SH-SY5Y (cell line): Measurements from ENCODE around the gene PNPLA3.

ENCODE experiments used
- GATA2 ChIP-seq: IDR thresholded peaks from 2 replicates; pipeline ENCODE4 v1.6.1; 2011; ENCODE audit warnings: mild to moderate bottlenecking, low read depth, low read length
- GATA3 ChIP-seq: IDR thresholded peaks from 2 replicates; pipeline ENCODE4 v1.6.1; 2011; ENCODE audit warnings: low read depth, mild to moderate bottlenecking, low read length, moderate library complexity

DNA sequence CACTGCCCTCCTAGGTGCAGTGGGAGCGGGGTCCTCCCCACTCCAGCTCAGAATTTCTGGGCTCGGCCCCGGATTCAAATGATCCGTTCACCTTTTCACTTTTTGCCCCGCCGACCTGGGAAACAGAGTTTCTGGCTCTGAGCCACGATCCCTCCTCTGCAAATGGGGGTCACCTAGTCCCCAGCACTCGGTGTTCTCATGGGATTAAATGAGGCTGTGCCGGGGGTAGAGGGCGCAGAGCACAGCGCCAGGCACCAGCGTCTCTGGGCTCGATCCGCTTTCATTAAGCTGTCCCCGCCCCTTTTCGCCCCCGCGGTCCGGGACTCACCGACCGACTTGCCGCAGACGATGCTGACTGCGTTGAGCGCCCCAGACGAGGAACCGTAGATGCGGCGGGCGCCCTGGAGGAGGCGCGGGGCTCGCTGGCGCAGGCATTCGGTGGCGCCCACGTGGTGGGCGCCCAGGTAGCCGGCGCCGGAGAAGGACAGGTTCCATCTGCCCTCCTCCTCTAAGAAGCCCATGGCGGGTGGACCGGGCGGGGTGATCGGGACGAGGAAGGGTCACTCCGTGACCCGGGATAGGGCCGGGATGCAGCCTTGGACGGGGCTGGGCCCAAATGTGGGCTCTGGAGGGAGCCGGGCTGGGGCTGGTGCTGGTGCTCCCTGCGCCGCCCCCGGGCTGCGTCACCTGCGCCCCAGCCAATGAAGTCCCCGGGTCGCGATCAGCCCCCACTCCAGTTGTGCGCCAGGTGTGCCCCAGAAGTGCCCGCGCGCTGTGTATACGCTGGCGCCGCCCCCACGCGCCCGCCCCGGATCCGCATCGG lies 32.0 kb upstream of the PNPLA3 start, which contains the start of gene PNPLA5:
- no peak for TF ChIP-seq GATA2
- no peak for TF ChIP-seq GATA3
